ENCODE measurements around the gene MAPKAPK2. TPM values are rescaled to one million over a fixed set of nuclear protein-coding genes. Genes with fewer than 3 reads are reported as not detected.

The MAPKAPK2 gene
- total RNA-seq, 4 donors from 2014 or later, result 49.6 to 92.4 (median 59.6) TPM

- no peak for TF ChIP-seq POLR2A (IDR thresholded peaks at IDR 0.05)
- TF ChIP-seq CTCF (IDR thresholded peaks at IDR 0.05), result no peak
- no peak for DNase-seq
- Histone ChIP-seq H3K36me3 (no peaks in the 10 kb centered on the region), H3K27ac (peak overlapping the region; percentile 26 to 55 (median 38)), H3K4me3 (no peak overlapping the region), H3K4me1 (peaks cover 0 to 64% (median 20%) of the 10 kb centered on the region in 4 donors), H3K27me3 (no peaks in the 10 kb centered on the region), H3K9me3 (no peaks in the 10 kb centered on the region)
These were observed 15.8 kb downstream of the MAPKAPK2 start for GRCh38 chr1:206700445-206701036.

GRCh38 chr1:206702260-206702659 lies 17.6 kb downstream of the MAPKAPK2 start:
- no peak for DNase-seq
- no peak for TF ChIP-seq CTCF (IDR thresholded peaks at IDR 0.05)
- no peak for TF ChIP-seq POLR2A (IDR thresholded peaks at IDR 0.05)
- no peaks in the 10 kb centered on the region for H3K36me3 ChIP-seq
- no peak overlapping the region for H3K4me3 ChIP-seq
- H3K27ac ChIP-seq, result no peak overlapping the region
- no peaks in the 10 kb centered on the region for H3K27me3 ChIP-seq
- H3K4me1 ChIP-seq, result peaks cover 0 to 73% (median 35%) of the 10 kb centered on the region in 4 donors
- no peaks in the 10 kb centered on the region for H3K9me3 ChIP-seq

- Histone ChIP-seq H3K4me3 (no peak overlapping the region), H3K36me3 (no peaks in the 10 kb centered on the region), H3K4me1 (peaks cover 0 to 73% (median 40%) of the 10 kb centered on the region in 4 donors), H3K9me3 (no peaks in the 10 kb centered on the region), H3K27ac (peak overlapping the region in 1 of 4 donors; percentile 72), H3K27me3 (no peaks in the 10 kb centered on the region)
- TF ChIP-seq POLR2A (IDR thresholded peaks at IDR 0.05), result no peak
- no peak for DNase-seq
These were observed 18.1 kb downstream of the MAPKAPK2 start for GRCh38 chr1:206702803-206703202.

- Histone ChIP-seq H3K36me3 (no peaks in the 10 kb centered on the region), H3K4me3 (no peak overlapping the region), H3K27ac (peak overlapping the region in 1 of 4 donors; percentile 72), H3K9me3 (no peaks in the 10 kb centered on the region), H3K27me3 (no peaks in the 10 kb centered on the region), H3K4me1 (peaks cover 0 to 77% (median 45%) of the 10 kb centered on the region in 4 donors)
- peak in 2 of 3 donors; percentile 40 to 55 for DNase-seq
- TF ChIP-seq CTCF (IDR thresholded peaks at IDR 0.05) (no peak), POLR2A (IDR thresholded peaks at IDR 0.05) (no peak)
These were observed 19.0 kb downstream of the MAPKAPK2 start for GRCh38 chr1:206703661-206704060.

GRCh38 chr1:206704226-206704625 lies 19.5 kb downstream of the MAPKAPK2 start:
- peak overlapping the region in 2 of 4 donors; percentile 9 to 72 for H3K27ac ChIP-seq
- peak in 2 of 3 donors; percentile 51 to 55 for DNase-seq
- TF ChIP-seq POLR2A (IDR thresholded peaks at IDR 0.05) (no peak), CTCF (IDR thresholded peaks at IDR 0.05) (no peak)
- no peak overlapping the region for H3K4me3 ChIP-seq
- H3K9me3 ChIP-seq, result no peaks in the 10 kb centered on the region
- H3K27me3 ChIP-seq, result no peaks in the 10 kb centered on the region
- H3K36me3 ChIP-seq, result no peaks in the 10 kb centered on the region
- H3K4me1 ChIP-seq, result peaks cover 0 to 77% (median 47%) of the 10 kb centered on the region in 4 donors

- Histone ChIP-seq H3K4me3 (no peak overlapping the region), H3K36me3 (no peaks in the 10 kb centered on the region), H3K4me1 (peaks cover 0 to 77% (median 52%) of the 10 kb centered on the region in 4 donors), H3K9me3 (no peaks in the 10 kb centered on the region), H3K27ac (peak overlapping the region in 2 of 4 donors; percentile 55 to 72), H3K27me3 (no peaks in the 10 kb centered on the region)
- DNase-seq, result peak in 1 of 3 donors; percentile 47
- TF ChIP-seq POLR2A (IDR thresholded peaks at IDR 0.05), result no peak
- TF ChIP-seq CTCF (IDR thresholded peaks at IDR 0.05), result no peak
These were observed 20.5 kb downstream of the MAPKAPK2 start for GRCh38 chr1:206705191-206705590.
